Neural cell (in vitro differentiated cells): Measurements from ENCODE around the gene TMEM258. TPM values are rescaled to one million over a fixed set of nuclear protein-coding genes. Genes with fewer than 3 reads are reported as not detected.

Experiments
- H2AFZ ChIP-seq: fragments of 200-600, 300-800 bp; sonication (generic), shearing (Covaris generic); 2 replicates; pipeline ENCODE4 v1.6.0; 2014; ENCODE audit warnings: low read depth, mild to moderate bottlenecking, antibody characterized with exemption, low read length, moderate library complexity
- H3F3A ChIP-seq: fragments of 200-600 bp; shearing (Covaris generic); 2 replicates; pipeline ENCODE4 v1.6.1; 2016; ENCODE audit warnings: mild to moderate bottlenecking, moderate library complexity, mixed read lengths, antibody characterized with exemption, low read length; ENCODE audit not compliant: insufficient read depth, poor library complexity, severe bottlenecking
- H3K27ac ChIP-seq: fragments of 200-600, 300-800 bp; sonication (generic), shearing (Covaris generic); 2 replicates; pipeline ENCODE4 v1.5.1; 2014; ENCODE audit warnings: mild to moderate bottlenecking, low read length, moderate library complexity
- H3K27me3 ChIP-seq: fragments of 300-800, 200-600 bp; sonication (generic), shearing (Covaris generic); 2 replicates; pipeline ENCODE4 v1.6.0; 2014; ENCODE audit warnings: mild to moderate bottlenecking, low read depth, low read length, moderate library complexity; ENCODE audit not compliant: insufficient read depth
- H3K36me3 ChIP-seq: fragments of 300-800, 200-600 bp; sonication (generic), shearing (Covaris generic); 2 replicates; pipeline ENCODE4 v1.5.1; 2014; ENCODE audit warnings: mild to moderate bottlenecking, antibody characterized with exemption, low read length, moderate library complexity; ENCODE audit not compliant: insufficient read depth
- H3K4me2 ChIP-seq: fragments of 300-800, 200-600 bp; sonication (generic), shearing (Covaris generic); 2 replicates; pipeline ENCODE4 v1.6.0; 2014; ENCODE audit warnings: mild to moderate bottlenecking, low read length
- H3K4me3 ChIP-seq: fragments of 300-800, 200-600 bp; sonication (generic), shearing (Covaris generic); 2 replicates; pipeline ENCODE4 v1.5.1; 2014; ENCODE audit warnings: mild to moderate bottlenecking, low read length, moderate library complexity
- H3K79me2 ChIP-seq: fragments of 200-600 bp; shearing (Covaris generic); replicated peaks from 2 replicates; pipeline ENCODE4 v1.6.0; 2014; ENCODE audit warnings: mild to moderate bottlenecking, low read length, moderate library complexity; ENCODE audit not compliant: insufficient read depth
- H3K9ac ChIP-seq: fragments of 300-800, 200-600 bp; sonication (generic), shearing (Covaris generic); 2 replicates; pipeline ENCODE4 v1.6.1; 2016; ENCODE audit warnings: mild to moderate bottlenecking, low read length, mixed read lengths
- H3K9me2 ChIP-seq: fragments of 200-600 bp; shearing (Covaris generic); 2 replicates; pipeline ENCODE4 v1.6.1; 2016; ENCODE audit warnings: mild to moderate bottlenecking, low read length, mixed read lengths; ENCODE audit not compliant: insufficient read depth
- H3K9me3 ChIP-seq: fragments of 200-600, 300-800 bp; sonication (generic), shearing (Covaris generic); 2 replicates; pipeline ENCODE4 v1.6.1; 2016; ENCODE audit warnings: mild to moderate bottlenecking, mixed run types, low read length, moderate library complexity, mixed read lengths
- H4K20me1 ChIP-seq: fragments of 200-600 bp; shearing (Covaris generic); 2 replicates; pipeline ENCODE4 v1.6.1; 2016; ENCODE audit warnings: mild to moderate bottlenecking, mixed run types; ENCODE audit not compliant: insufficient read depth
- CTCF ChIP-seq: fragments of 450-650 bp; IDR thresholded peaks from 2 replicates; pipeline ENCODE4 v1.5.1; 2014; ENCODE audit warnings: antibody characterized with exemption, mild to moderate bottlenecking, moderate library complexity; ENCODE audit not compliant: poor library complexity, severe bottlenecking
- EP300 ChIP-seq: fragments of 450-650 bp; conservative IDR thresholded peaks from 2 replicates; pipeline ENCODE4 v1.6.1; 2014; ENCODE audit warnings: antibody characterized with exemption, mild to moderate bottlenecking, moderate library complexity; ENCODE audit not compliant: poor library complexity, severe bottlenecking
- EZH2 ChIP-seq: fragments of 200-600, 300-800 bp; shearing (Covaris generic), sonication (generic); IDR thresholded peaks from 2 replicates; pipeline ENCODE4 v1.6.1; 2014; ENCODE audit warnings: antibody characterized with exemption, low read length, borderline replicate concordance, mild to moderate bottlenecking; ENCODE audit not compliant: insufficient read depth, poor library complexity, severe bottlenecking
- MXI1 ChIP-seq: fragments of 450-650 bp; conservative IDR thresholded peaks from 2 replicates; pipeline ENCODE4 v1.6.1; 2014; ENCODE audit warnings: antibody characterized with exemption, mild to moderate bottlenecking; ENCODE audit not compliant: poor library complexity, severe bottlenecking
- POLR2AphosphoS5 ChIP-seq: IDR thresholded peaks from 2 replicates; pipeline ENCODE4 v1.6.1; 2012
- RAD21 ChIP-seq: fragments of 450-650 bp; conservative IDR thresholded peaks from 2 replicates; pipeline ENCODE4 v1.6.1; 2014; ENCODE audit warnings: antibody characterized with exemption, mild to moderate bottlenecking, moderate library complexity
- SMC3 ChIP-seq: fragments of 450-650 bp; conservative IDR thresholded peaks from 2 replicates; pipeline ENCODE4 v1.6.1; 2014; ENCODE audit warnings: antibody characterized with exemption, mild to moderate bottlenecking, moderate library complexity; ENCODE audit not compliant: poor library complexity
- TAF1 ChIP-seq: IDR thresholded peaks from 2 replicates; pipeline ENCODE4 v1.6.1; 2012; ENCODE audit warnings: low read depth
- polyA plus RNA-seq: library from polyadenylated mRNA; depleted of rRNA; stranded (reverse); fragments of >200 nt; gene quantifications from 2 replicates; pipeline ENCODE4 v1.2.3, GENCODE V29; 2014
- TF ChIP-seq, protein P1 (sequence below): IDR thresholded peaks from 2 replicates; pipeline ENCODE4 v1.6.1; 2012; ENCODE audit warnings: borderline replicate concordance

TMEM258 gene
- polyA plus RNA-seq, 1 donor from 2014 or later, result 134 TPM

GRCh38 chr11:61766353-61766841, 26.0 kb downstream of the TMEM258 start:
- no peak overlapping the region for H3K27ac ChIP-seq
- no peaks in the 10 kb centered on the region for H4K20me1 ChIP-seq
- no peaks in the 10 kb centered on the region for H3K9me2 ChIP-seq
- no peaks in the 10 kb centered on the region for H3K79me2 ChIP-seq
- no peak overlapping the region for H3K9ac ChIP-seq
- H2AFZ ChIP-seq, result no peak overlapping the region
- H3K4me3 ChIP-seq, result no peak overlapping the region
- no peaks in the 10 kb centered on the region for H3K36me3 ChIP-seq
- H3K27me3 ChIP-seq, result no peaks in the 10 kb centered on the region
- H3F3A ChIP-seq, result no peaks in the 10 kb centered on the region
- H3K4me2 ChIP-seq, result no peak overlapping the region
- no peaks in the 10 kb centered on the region for H3K9me3 ChIP-seq
- TF ChIP-seq CTCF, result no peak
- no peak for TF ChIP-seq POLR2AphosphoS5
- TF ChIP-seq MXI1, result no peak
- TF ChIP-seq EZH2, result no peak
- TF ChIP-seq SMC3, result no peak
- no peak for TF ChIP-seq EP300
- TF ChIP-seq, protein P1, sequence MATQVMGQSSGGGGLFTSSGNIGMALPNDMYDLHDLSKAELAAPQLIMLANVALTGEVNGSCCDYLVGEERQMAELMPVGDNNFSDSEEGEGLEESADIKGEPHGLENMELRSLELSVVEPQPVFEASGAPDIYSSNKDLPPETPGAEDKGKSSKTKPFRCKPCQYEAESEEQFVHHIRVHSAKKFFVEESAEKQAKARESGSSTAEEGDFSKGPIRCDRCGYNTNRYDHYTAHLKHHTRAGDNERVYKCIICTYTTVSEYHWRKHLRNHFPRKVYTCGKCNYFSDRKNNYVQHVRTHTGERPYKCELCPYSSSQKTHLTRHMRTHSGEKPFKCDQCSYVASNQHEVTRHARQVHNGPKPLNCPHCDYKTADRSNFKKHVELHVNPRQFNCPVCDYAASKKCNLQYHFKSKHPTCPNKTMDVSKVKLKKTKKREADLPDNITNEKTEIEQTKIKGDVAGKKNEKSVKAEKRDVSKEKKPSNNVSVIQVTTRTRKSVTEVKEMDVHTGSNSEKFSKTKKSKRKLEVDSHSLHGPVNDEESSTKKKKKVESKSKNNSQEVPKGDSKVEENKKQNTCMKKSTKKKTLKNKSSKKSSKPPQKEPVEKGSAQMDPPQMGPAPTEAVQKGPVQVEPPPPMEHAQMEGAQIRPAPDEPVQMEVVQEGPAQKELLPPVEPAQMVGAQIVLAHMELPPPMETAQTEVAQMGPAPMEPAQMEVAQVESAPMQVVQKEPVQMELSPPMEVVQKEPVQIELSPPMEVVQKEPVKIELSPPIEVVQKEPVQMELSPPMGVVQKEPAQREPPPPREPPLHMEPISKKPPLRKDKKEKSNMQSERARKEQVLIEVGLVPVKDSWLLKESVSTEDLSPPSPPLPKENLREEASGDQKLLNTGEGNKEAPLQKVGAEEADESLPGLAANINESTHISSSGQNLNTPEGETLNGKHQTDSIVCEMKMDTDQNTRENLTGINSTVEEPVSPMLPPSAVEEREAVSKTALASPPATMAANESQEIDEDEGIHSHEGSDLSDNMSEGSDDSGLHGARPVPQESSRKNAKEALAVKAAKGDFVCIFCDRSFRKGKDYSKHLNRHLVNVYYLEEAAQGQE, result no peak
- no peak for TF ChIP-seq TAF1

DNA sequence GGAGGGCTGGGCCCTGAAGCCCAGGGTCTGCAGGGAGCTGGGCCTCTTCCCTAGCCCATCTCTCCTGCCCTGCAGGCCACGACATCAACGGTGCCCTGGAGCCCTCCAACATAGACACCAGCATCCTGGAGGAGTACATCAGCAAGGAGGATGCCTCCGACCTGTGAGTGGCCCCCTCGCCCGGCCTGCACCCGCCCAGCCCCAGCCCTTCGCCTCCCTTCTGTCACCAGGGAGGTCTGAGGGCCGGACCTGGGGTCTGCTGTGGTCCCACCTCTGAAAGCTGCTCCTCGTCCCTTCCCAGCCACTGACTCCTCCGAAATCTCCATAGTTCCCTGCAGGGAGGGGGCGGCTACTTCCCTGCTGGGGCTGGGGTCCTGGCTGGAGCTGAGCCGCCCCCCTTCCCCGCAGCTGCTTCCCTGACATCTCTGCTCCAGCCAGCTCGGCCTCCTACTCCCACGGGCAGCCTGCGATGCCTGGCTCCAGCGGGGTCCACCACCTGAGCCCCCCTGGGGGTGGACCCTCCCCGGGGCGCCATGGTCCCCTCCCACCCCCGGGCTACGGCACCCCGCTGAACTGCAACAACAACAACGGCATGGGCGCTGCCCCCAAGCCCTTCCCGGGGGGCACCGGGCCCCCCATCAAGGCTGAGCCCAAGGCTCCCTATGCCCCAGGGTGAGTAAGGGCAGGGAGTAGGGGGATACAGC, 26.7 kb downstream of the TMEM258 start:
- H3K27ac ChIP-seq, result no peak overlapping the region
- no peak overlapping the region for H3K4me3 ChIP-seq
- no peaks in the 10 kb centered on the region for H3F3A ChIP-seq
- H3K9ac ChIP-seq, result no peak overlapping the region
- H3K79me2 ChIP-seq, result no peaks in the 10 kb centered on the region
- H4K20me1 ChIP-seq, result no peaks in the 10 kb centered on the region
- no peak overlapping the region for H3K4me2 ChIP-seq
- no peaks in the 10 kb centered on the region for H3K9me2 ChIP-seq
- H3K27me3 ChIP-seq, result no peaks in the 10 kb centered on the region
- no peaks in the 10 kb centered on the region for H3K36me3 ChIP-seq
- no peak for TF ChIP-seq TAF1
- TF ChIP-seq MXI1, result no peak
- no peak for TF ChIP-seq SMC3
- no peak for TF ChIP-seq EZH2
- no peak for TF ChIP-seq RAD21
- TF ChIP-seq, protein P1, result no peak
- TF ChIP-seq EP300, result no peak
- no peak for TF ChIP-seq CTCF
- no peak for TF ChIP-seq POLR2AphosphoS5
- no peaks in the 10 kb centered on the region for H3K9me3 ChIP-seq
- H2AFZ ChIP-seq, result no peak overlapping the region
